ENCODE results near the gene GCNT1.

DNA sequence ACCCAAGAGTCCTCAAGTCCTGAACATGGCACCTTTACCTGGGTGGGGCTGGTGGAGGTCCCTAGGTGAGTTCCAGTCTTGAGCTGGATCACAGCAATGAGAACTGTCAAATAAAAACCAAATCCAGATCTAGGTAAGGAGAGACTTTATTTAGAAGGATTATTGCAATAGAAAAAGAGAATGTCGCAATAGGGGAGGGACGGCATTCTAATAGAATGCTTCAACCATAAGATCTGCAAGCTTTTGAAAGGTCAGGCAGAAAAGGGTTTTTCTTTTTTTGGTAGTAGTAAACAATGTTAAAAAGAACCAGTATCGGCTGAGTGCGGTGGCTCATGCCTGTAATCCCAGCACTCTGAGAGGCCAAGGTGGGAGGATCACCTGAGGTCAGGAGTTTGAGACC, 5.2 kb upstream of the GCNT1 start:
- TF ChIP-seq ERF (CRISPR knock-in tag; IDR thresholded peaks at IDR 0.05) (no peak), ZNF670 (CRISPR knock-in tag; IDR thresholded peaks at IDR 0.05; ENCODE audit: borderline replicate concordance) (no peak)
